ENCODE measurements around the gene TTC12.
A peak's percentile ranks its signal among the peaks of the same experiment; 100 is the strongest.

Gene TTC12

GRCh38 chr11:113314389-113315301 lies at the start of gene TTC12:
TSS of gene TTC12 (plus strand) at chr11:113314583. CDS start at chr11:113316258, 1,675 bp downstream.
- peak; percentile 94 for DNase-seq

GRCh38 chr11:113265362-113265761 lies 49.0 kb upstream of the TTC12 start:
- DNase-seq: no peak

- DNase-seq: no peak
These were observed 46.9 kb upstream of the TTC12 start for GRCh38 chr11:113267493-113267892.

- no peak for DNase-seq
These were observed 45.3 kb upstream of the TTC12 start for GRCh38 chr11:113269096-113269495.

- no peak for DNase-seq
These were observed 44.7 kb upstream of the TTC12 start for GRCh38 chr11:113269636-113270035.

GRCh38 chr11:113270080-113270479 lies 44.3 kb upstream of the TTC12 start:
- DNase-seq: no peak

- DNase-seq: no peak
These were observed 42.7 kb upstream of the TTC12 start for GRCh38 chr11:113271551-113272245.

GRCh38 chr11:113272281-113272680 lies 42.1 kb upstream of the TTC12 start:
- no peak for DNase-seq

GRCh38 chr11:113272927-113273615 lies 41.3 kb upstream of the TTC12 start:
- DNase-seq: no peak

- DNase-seq: no peak
These were observed 40.7 kb upstream of the TTC12 start for GRCh38 chr11:113273720-113274119.

- DNase-seq: no peak
These were observed 39.4 kb upstream of the TTC12 start for GRCh38 chr11:113274713-113275582.

GRCh38 chr11:113275602-113276001 lies 38.8 kb upstream of the TTC12 start:
- DNase-seq: no peak

- no peak for DNase-seq
These were observed 37.9 kb upstream of the TTC12 start for GRCh38 chr11:113276466-113276865.

- no peak for DNase-seq
These were observed 36.5 kb upstream of the TTC12 start for GRCh38 chr11:113277907-113278306.

- no peak for DNase-seq
These were observed 35.9 kb upstream of the TTC12 start for GRCh38 chr11:113278481-113278880.

GRCh38 chr11:113278925-113279324 lies 35.5 kb upstream of the TTC12 start:
- no peak for DNase-seq

- no peak for DNase-seq
These were observed 34.8 kb upstream of the TTC12 start for GRCh38 chr11:113279591-113279990.

- no peak for DNase-seq
These were observed 33.2 kb upstream of the TTC12 start for GRCh38 chr11:113281052-113281725.

- no peak for DNase-seq
These were observed 31.4 kb upstream of the TTC12 start for GRCh38 chr11:113282898-113283437.

- no peak for DNase-seq
These were observed 30.5 kb upstream of the TTC12 start for GRCh38 chr11:113283881-113284280.

- no peak for DNase-seq
These were observed 28.4 kb upstream of the TTC12 start for GRCh38 chr11:113286009-113286408.
